ENCODE results near the gene IFIT3.
"Not testable (repeated sequence)": the region's sequence is repeated elsewhere in the genome, so short reads cannot be mapped to it uniquely, and the experiment has no call there.

IFIT3 gene

GRCh38 chr10:89348481-89348880, 20.7 kb downstream of the IFIT3 start:
- Histone ChIP-seq H4K91ac (ENCODE audit: low read depth, low read length, poor library complexity) (no peak overlapping the region), H2BK15ac (ENCODE audit: low read length) (no peak overlapping the region), H3K23ac (ENCODE audit: low read depth, low read length, poor library complexity) (no peak overlapping the region), H3K27ac (replicated peaks; ENCODE audit: low read length) (peak overlapping the region; percentile 66), H3K27me3 (ENCODE audit: control insufficient read depth in 3 of 3, insufficient read depth in 3 of 3, low read depth in 1 of 3, low read length in 3 of 3) (no peaks in the 10 kb centered on the region), H3K4me2 (ENCODE audit: insufficient read depth, low read length, poor library complexity, severe bottlenecking) (no peak overlapping the region), H2AK5ac (ENCODE audit: low read depth, low read length) (no peak overlapping the region), H3K4ac (ENCODE audit: low read length) (no peak overlapping the region), H3K79me1 (ENCODE audit: low read depth, low read length) (no peaks in the 10 kb centered on the region), H2BK5ac (ENCODE audit: low read length) (no peak overlapping the region), H3K4me1 (ENCODE audit: control insufficient read depth in 2 of 2, insufficient read depth in 1 of 2, low read depth in 1 of 2, low read length in 2 of 2) (peaks cover 25 to 56% of the 10 kb centered on the region in 2 donors), H4K8ac (ENCODE audit: low read depth, low read length) (no peak overlapping the region), H3K4me3 (ENCODE audit: low read length in 2 of 2) (no peak overlapping the region), H3K36me3 (replicated peaks in 1 of 2; ENCODE audit: control insufficient read depth in 2 of 2, insufficient read depth in 2 of 2, low read length in 2 of 2) (no peaks in the 10 kb centered on the region), H3K14ac (ENCODE audit: low read length) (no peak overlapping the region), H2BK12ac (ENCODE audit: low read length) (no peak overlapping the region), H2BK120ac (ENCODE audit: low read depth, low read length) (no peak overlapping the region), H3K9me3 (replicated peaks in 1 of 2; ENCODE audit: control insufficient read depth in 2 of 2, insufficient read depth in 1 of 2, low read depth in 1 of 2, low read length in 2 of 2) (no peaks in the 10 kb centered on the region), H3K18ac (ENCODE audit: low read length) (no peak overlapping the region), H2AFZ (ENCODE audit: low read length) (peak overlapping the region; percentile 21), H3K9ac (ENCODE audit: low read depth, low read length, poor library complexity) (no peak overlapping the region)
- WGBS, 2 donors (ENCODE audit: extremely low coverage in 2 of 2, insufficient read length in 2 of 2, insufficient replicate concordance in 1 of 2), result no CpG with 5 or more reads among the region's 5 CpGs
- no peak for DNase-seq (ENCODE audit: low spot score)

DNA sequence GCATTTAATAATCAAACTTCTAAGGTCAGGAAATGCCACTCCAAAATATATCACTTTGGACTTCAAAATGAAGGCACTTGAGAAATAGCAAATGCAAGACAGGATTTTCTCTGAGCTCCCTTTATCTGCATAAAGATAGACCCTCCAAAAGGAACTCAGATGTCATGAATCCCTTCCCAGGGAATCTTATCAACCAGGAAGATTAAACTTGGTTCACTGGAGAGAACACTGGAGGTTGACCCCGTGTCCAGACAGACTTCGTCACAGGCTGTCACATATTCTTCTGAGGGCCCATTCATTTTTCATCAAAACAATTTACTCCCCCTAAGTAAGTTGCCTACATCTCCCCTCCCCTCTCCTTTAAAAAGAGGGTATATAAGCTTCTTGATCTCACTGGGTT, 21.2 kb downstream of the IFIT3 start:
- H3K79me1 ChIP-seq (ENCODE audit: low read depth, low read length), result no peaks in the 10 kb centered on the region
- peak overlapping the region; percentile 37 for H3K27ac ChIP-seq (replicated peaks; ENCODE audit: low read length)
- H3K23ac ChIP-seq (ENCODE audit: low read depth, low read length, poor library complexity), result no peak overlapping the region
- no peak overlapping the region for H2BK15ac ChIP-seq (ENCODE audit: low read length)
- H3K9me3 ChIP-seq (replicated peaks in 1 of 2; ENCODE audit: control insufficient read depth in 2 of 2, insufficient read depth in 1 of 2, low read depth in 1 of 2, low read length in 2 of 2), result no peaks in the 10 kb centered on the region
- no CpG with 5 or more reads among the region's 2 CpGs for WGBS, 2 donors (ENCODE audit: extremely low coverage in 2 of 2, insufficient read length in 2 of 2, insufficient replicate concordance in 1 of 2)
- no peak overlapping the region for H3K4me3 ChIP-seq (ENCODE audit: low read length in 2 of 2)
- H2AK5ac ChIP-seq (ENCODE audit: low read depth, low read length), result no peak overlapping the region
- no peak overlapping the region for H2BK5ac ChIP-seq (ENCODE audit: low read length)
- no peaks in the 10 kb centered on the region for H3K36me3 ChIP-seq (replicated peaks in 1 of 2; ENCODE audit: control insufficient read depth in 2 of 2, insufficient read depth in 2 of 2, low read length in 2 of 2)
- no peak for DNase-seq (ENCODE audit: low spot score)
- H4K8ac ChIP-seq (ENCODE audit: low read depth, low read length), result no peak overlapping the region
- no peak overlapping the region for H3K4me2 ChIP-seq (ENCODE audit: insufficient read depth, low read length, poor library complexity, severe bottlenecking)
- no peak overlapping the region for H2BK120ac ChIP-seq (ENCODE audit: low read depth, low read length)
- H4K91ac ChIP-seq (ENCODE audit: low read depth, low read length, poor library complexity), result no peak overlapping the region
- H3K18ac ChIP-seq (ENCODE audit: low read length), result no peak overlapping the region
- no peak overlapping the region for H2AFZ ChIP-seq (ENCODE audit: low read length)
- H3K9ac ChIP-seq (ENCODE audit: low read depth, low read length, poor library complexity), result no peak overlapping the region
- H3K14ac ChIP-seq (ENCODE audit: low read length), result no peak overlapping the region
- no peaks in the 10 kb centered on the region for H3K27me3 ChIP-seq (ENCODE audit: control insufficient read depth in 3 of 3, insufficient read depth in 3 of 3, low read depth in 1 of 3, low read length in 3 of 3)
- H2BK12ac ChIP-seq (ENCODE audit: low read length), result no peak overlapping the region
- no peak overlapping the region for H3K4ac ChIP-seq (ENCODE audit: low read length)
- peaks cover 24 to 52% of the 10 kb centered on the region in 2 donors for H3K4me1 ChIP-seq (ENCODE audit: control insufficient read depth in 2 of 2, insufficient read depth in 1 of 2, low read depth in 1 of 2, low read length in 2 of 2)

GRCh38 chr10:89350631-89351315, 23.0 kb downstream of the IFIT3 start:
- H3K4me3 ChIP-seq (ENCODE audit: low read length in 2 of 2); H3K23ac ChIP-seq (ENCODE audit: low read depth, low read length, poor library complexity); H3K14ac ChIP-seq (ENCODE audit: low read length); H2AK5ac ChIP-seq (ENCODE audit: low read depth, low read length); H2BK120ac ChIP-seq (ENCODE audit: low read depth, low read length); H3K79me1 ChIP-seq (ENCODE audit: low read depth, low read length); H3K9me3 ChIP-seq (replicated peaks in 1 of 2; ENCODE audit: control insufficient read depth in 2 of 2, insufficient read depth in 1 of 2, low read depth in 1 of 2, low read length in 2 of 2); H4K91ac ChIP-seq (ENCODE audit: low read depth, low read length, poor library complexity); H3K4ac ChIP-seq (ENCODE audit: low read length); H3K9ac ChIP-seq (ENCODE audit: low read depth, low read length, poor library complexity); H2BK5ac ChIP-seq (ENCODE audit: low read length); H3K36me3 ChIP-seq (replicated peaks in 1 of 2; ENCODE audit: control insufficient read depth in 2 of 2, insufficient read depth in 2 of 2, low read length in 2 of 2); H4K8ac ChIP-seq (ENCODE audit: low read depth, low read length); H3K27me3 ChIP-seq (ENCODE audit: control insufficient read depth in 3 of 3, insufficient read depth in 3 of 3, low read depth in 1 of 3, low read length in 3 of 3); H3K18ac ChIP-seq (ENCODE audit: low read length); DNase-seq (ENCODE audit: low spot score); H2BK15ac ChIP-seq (ENCODE audit: low read length); H3K4me2 ChIP-seq (ENCODE audit: insufficient read depth, low read length, poor library complexity, severe bottlenecking); H2BK12ac ChIP-seq (ENCODE audit: low read length): not testable (repeated sequence)
- H2AFZ ChIP-seq (ENCODE audit: low read length), result peak overlapping the region; percentile 65
- peaks cover 24 to 54% of the 10 kb centered on the region in 2 donors for H3K4me1 ChIP-seq (ENCODE audit: control insufficient read depth in 2 of 2, insufficient read depth in 1 of 2, low read depth in 1 of 2, low read length in 2 of 2)
- WGBS, 2 donors (ENCODE audit: extremely low coverage in 2 of 2, insufficient read length in 2 of 2, insufficient replicate concordance in 1 of 2), result no CpG with 5 or more reads among the region's 7 CpGs
- peak overlapping the region; percentile 21 for H3K27ac ChIP-seq (replicated peaks; ENCODE audit: low read length)

GRCh38 chr10:89351412-89351779, 23.6 kb downstream of the IFIT3 start:
- Histone ChIP-seq H2BK120ac (ENCODE audit: low read depth, low read length) (no peak overlapping the region), H3K4me1 (ENCODE audit: control insufficient read depth in 2 of 2, insufficient read depth in 1 of 2, low read depth in 1 of 2, low read length in 2 of 2) (peaks cover 24 to 52% of the 10 kb centered on the region in 2 donors), H2BK15ac (ENCODE audit: low read length) (no peak overlapping the region), H4K8ac (ENCODE audit: low read depth, low read length) (no peak overlapping the region), H3K4me3 (ENCODE audit: low read length in 2 of 2) (no peak overlapping the region), H3K14ac (ENCODE audit: low read length) (no peak overlapping the region), H3K23ac (ENCODE audit: low read depth, low read length, poor library complexity) (no peak overlapping the region), H2BK5ac (ENCODE audit: low read length) (no peak overlapping the region), H2AFZ (ENCODE audit: low read length) (peak overlapping the region; percentile 65), H3K27me3 (ENCODE audit: control insufficient read depth in 3 of 3, insufficient read depth in 3 of 3, low read depth in 1 of 3, low read length in 3 of 3) (no peaks in the 10 kb centered on the region), H4K91ac (ENCODE audit: low read depth, low read length, poor library complexity) (no peak overlapping the region), H3K4ac (ENCODE audit: low read length) (no peak overlapping the region), H3K9me3 (replicated peaks in 1 of 2; ENCODE audit: control insufficient read depth in 2 of 2, insufficient read depth in 1 of 2, low read depth in 1 of 2, low read length in 2 of 2) (peaks cover 0 to 3% of the 10 kb centered on the region in 2 donors), H3K79me1 (ENCODE audit: low read depth, low read length) (no peaks in the 10 kb centered on the region), H2BK12ac (ENCODE audit: low read length) (no peak overlapping the region), H3K18ac (ENCODE audit: low read length) (no peak overlapping the region), H2AK5ac (ENCODE audit: low read depth, low read length) (no peak overlapping the region), H3K4me2 (ENCODE audit: insufficient read depth, low read length, poor library complexity, severe bottlenecking) (no peak overlapping the region), H3K36me3 (replicated peaks in 1 of 2; ENCODE audit: control insufficient read depth in 2 of 2, insufficient read depth in 2 of 2, low read length in 2 of 2) (no peaks in the 10 kb centered on the region), H3K9ac (ENCODE audit: low read depth, low read length, poor library complexity) (no peak overlapping the region), H3K27ac (replicated peaks; ENCODE audit: low read length) (peak overlapping the region; percentile 20)
- no CpG with 5 or more reads among the region's 1 CpG for WGBS, 2 donors (ENCODE audit: extremely low coverage in 2 of 2, insufficient read length in 2 of 2, insufficient replicate concordance in 1 of 2)
- DNase-seq (ENCODE audit: low spot score), result no peak

Data from neuronal stem cell (in vitro differentiated cells).